Measurements from ENCODE around the gene CYP3A4. TPM values are rescaled to one million over a fixed set of nuclear protein-coding genes. Genes with fewer than 3 reads are reported as not detected.
A peak's percentile ranks its signal among the peaks of the same experiment; 100 is the strongest.

The CYP3A4 gene
- total and polyA plus RNA-seq, 2 donors (not counting 1 experiment from before 2014, with no cell fraction given): 0.17 TPM; not detected in 1

DNA sequence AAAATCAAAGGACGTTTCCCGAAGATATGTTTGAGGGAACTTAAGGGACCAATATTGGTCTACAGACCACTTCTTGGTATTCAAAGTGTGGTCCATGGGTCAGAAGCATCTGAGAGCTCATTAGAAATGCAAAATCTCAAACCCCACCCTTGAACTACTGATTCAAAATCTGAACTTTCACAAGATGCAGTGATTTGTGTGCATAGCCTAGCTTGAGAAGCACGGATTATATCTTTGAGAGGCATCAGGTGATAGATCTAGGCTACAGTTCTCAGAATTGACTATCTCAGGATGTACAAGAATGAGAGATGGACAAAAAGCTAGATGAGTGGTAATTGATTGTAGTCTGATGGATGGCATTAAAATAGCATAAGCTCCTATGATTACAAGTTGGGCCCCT is 19.5 kb downstream of the CYP3A4 start:
- Histone ChIP-seq H3K79me2 (ENCODE audit: control insufficient read depth, insufficient read depth, low read length) (no peaks in the 10 kb centered on the region), H4K20me1 (ENCODE audit: control insufficient read depth, extremely low read depth, insufficient read depth, low read length) (no peaks in the 10 kb centered on the region), H3K4me2 (ENCODE audit: extremely low read depth, insufficient read depth, low read length) (no peak overlapping the region), H3K4me1 (ENCODE audit: control insufficient read depth, extremely low read depth, insufficient read depth, low read length) (no peaks in the 10 kb centered on the region), H3K9me3 (ENCODE audit: control insufficient read depth, insufficient read depth, low read depth, low read length) (no peaks in the 10 kb centered on the region), H2AFZ (ENCODE audit: low read length) (no peak overlapping the region), H3K27ac (ENCODE audit: insufficient read depth, low read length) (no peak overlapping the region), H3K4me3 (replicated peaks in 1 of 4; ENCODE audit: control extremely low read depth in 1 of 4, insufficient read depth in 1 of 4, low read depth in 3 of 4, low read length in 4 of 4) (no peak overlapping the region), H3K9ac (ENCODE audit: insufficient read depth, low read length) (no peak overlapping the region), H3K36me3 (ENCODE audit: control insufficient read depth, insufficient read depth, low read length) (no peaks in the 10 kb centered on the region), H3K27me3 (ENCODE audit: control insufficient read depth, insufficient read depth, low read length) (peaks cover 6% of the 10 kb centered on the region)
- no peak for DNase-seq (ENCODE audit: low read depth in 2 of 2)
- TF ChIP-seq CTCF (conservative IDR thresholded peaks at IDR 0.05 in 1 of 2, IDR thresholded peaks at IDR 0.05 in 1 of 2; ENCODE audit: low read depth in 1 of 2, low read length in 2 of 2) (no peak), EZH2 (IDR thresholded peaks at IDR 0.05; ENCODE audit: low read length, missing control alignments) (no peak)

DNA sequence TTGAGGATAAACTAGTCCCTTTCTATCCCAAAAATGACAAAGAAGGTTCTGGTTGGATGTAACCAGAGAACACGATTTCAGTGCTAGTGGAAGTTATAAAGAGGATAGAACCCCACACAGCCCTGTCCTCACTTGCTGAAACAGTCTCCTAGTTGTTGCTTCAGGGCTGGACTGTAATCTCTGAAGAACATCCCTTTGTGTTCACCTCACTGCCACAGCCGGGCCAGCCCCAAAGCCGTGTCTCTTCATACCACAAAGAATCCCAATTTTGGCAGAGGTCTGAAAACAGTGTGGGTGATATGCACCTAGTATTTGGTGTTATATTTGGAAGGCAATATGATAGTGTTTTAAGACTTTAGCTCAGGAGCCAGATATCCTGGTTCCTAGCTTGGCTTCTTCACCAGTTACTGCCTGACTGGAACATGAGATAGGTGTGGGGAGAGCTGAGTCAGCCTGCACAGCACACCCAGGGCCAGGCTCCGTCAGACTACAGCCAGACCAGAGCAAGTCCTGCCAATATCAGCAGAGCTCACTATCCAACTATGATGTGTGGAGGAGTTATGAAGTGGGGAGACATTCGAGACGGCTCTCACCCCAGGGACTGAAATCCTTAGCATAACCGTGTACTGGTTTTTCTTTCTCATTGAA is 21.2 kb downstream of the CYP3A4 start:
- no peaks in the 10 kb centered on the region for H3K36me3 ChIP-seq (ENCODE audit: control insufficient read depth, insufficient read depth, low read length)
- no peak overlapping the region for H3K9ac ChIP-seq (ENCODE audit: insufficient read depth, low read length)
- no peaks in the 10 kb centered on the region for H4K20me1 ChIP-seq (ENCODE audit: control insufficient read depth, extremely low read depth, insufficient read depth, low read length)
- no peak overlapping the region for H3K4me2 ChIP-seq (ENCODE audit: extremely low read depth, insufficient read depth, low read length)
- H3K79me2 ChIP-seq (ENCODE audit: control insufficient read depth, insufficient read depth, low read length): no peaks in the 10 kb centered on the region
- H3K27ac ChIP-seq (ENCODE audit: insufficient read depth, low read length): no peak overlapping the region
- TF ChIP-seq EZH2 (IDR thresholded peaks at IDR 0.05; ENCODE audit: low read length, missing control alignments) (no peak), CTCF (conservative IDR thresholded peaks at IDR 0.05 in 1 of 2, IDR thresholded peaks at IDR 0.05 in 1 of 2; ENCODE audit: low read depth in 1 of 2, low read length in 2 of 2) (no peak)
- peaks cover 6% of the 10 kb centered on the region for H3K27me3 ChIP-seq (ENCODE audit: control insufficient read depth, insufficient read depth, low read length)
- no peak overlapping the region for H3K4me3 ChIP-seq (replicated peaks in 1 of 4; ENCODE audit: control extremely low read depth in 1 of 4, insufficient read depth in 1 of 4, low read depth in 3 of 4, low read length in 4 of 4)
- no peaks in the 10 kb centered on the region for H3K9me3 ChIP-seq (ENCODE audit: control insufficient read depth, insufficient read depth, low read depth, low read length)
- no peak overlapping the region for H2AFZ ChIP-seq (ENCODE audit: low read length)
- DNase-seq (ENCODE audit: low read depth in 2 of 2): peak; percentile 82 to 87
- no peaks in the 10 kb centered on the region for H3K4me1 ChIP-seq (ENCODE audit: control insufficient read depth, extremely low read depth, insufficient read depth, low read length)

- TF ChIP-seq EZH2 (IDR thresholded peaks at IDR 0.05; ENCODE audit: low read length, missing control alignments) (no peak), CTCF (conservative IDR thresholded peaks at IDR 0.05 in 1 of 2, IDR thresholded peaks at IDR 0.05 in 1 of 2; ENCODE audit: low read depth in 1 of 2, low read length in 2 of 2) (no peak)
- no peaks in the 10 kb centered on the region for H3K79me2 ChIP-seq (ENCODE audit: control insufficient read depth, insufficient read depth, low read length)
- H3K4me1 ChIP-seq (ENCODE audit: control insufficient read depth, extremely low read depth, insufficient read depth, low read length): no peaks in the 10 kb centered on the region
- no peaks in the 10 kb centered on the region for H3K9me3 ChIP-seq (ENCODE audit: control insufficient read depth, insufficient read depth, low read depth, low read length)
- no peak overlapping the region for H3K4me2 ChIP-seq (ENCODE audit: extremely low read depth, insufficient read depth, low read length)
- H3K36me3 ChIP-seq (ENCODE audit: control insufficient read depth, insufficient read depth, low read length): no peaks in the 10 kb centered on the region
- no peaks in the 10 kb centered on the region for H3K27me3 ChIP-seq (ENCODE audit: control insufficient read depth, insufficient read depth, low read length)
- no peak overlapping the region for H3K4me3 ChIP-seq (replicated peaks in 1 of 4; ENCODE audit: control extremely low read depth in 1 of 4, insufficient read depth in 1 of 4, low read depth in 3 of 4, low read length in 4 of 4)
- no peak overlapping the region for H3K9ac ChIP-seq (ENCODE audit: insufficient read depth, low read length)
- H2AFZ ChIP-seq (ENCODE audit: low read length): no peak overlapping the region
- no peaks in the 10 kb centered on the region for H4K20me1 ChIP-seq (ENCODE audit: control insufficient read depth, extremely low read depth, insufficient read depth, low read length)
- no peak for DNase-seq (ENCODE audit: low read depth in 2 of 2)
- H3K27ac ChIP-seq (ENCODE audit: insufficient read depth, low read length): no peak overlapping the region
Measured at GRCh38 chr7:99755085-99755484, 28.9 kb downstream of the CYP3A4 start.
